ENCODE results near the gene SREK1.

GRCh38 chr5:66180282-66181155 lies 36.4 kb downstream of the SREK1 start:
- TF ChIP-seq REST (IDR thresholded peaks at IDR 0.05; ENCODE audit: low read depth) (no peak), FOSL1 (IDR thresholded peaks at IDR 0.05; ENCODE audit: low read depth) (no peak), EGR1 (IDR thresholded peaks at IDR 0.05; ENCODE audit: low read depth) (no peak), RAD21 (IDR thresholded peaks at IDR 0.05; ENCODE audit: low read depth) (no peak), CTCF (IDR thresholded peaks at IDR 0.05 in 2 of 3, conservative IDR thresholded peaks at IDR 0.05 in 1 of 3; ENCODE audit: borderline replicate concordance in 1 of 3, insufficient read depth in 1 of 3, low read depth in 2 of 3, low read length in 2 of 3) (no peak), POLR2A (IDR thresholded peaks at IDR 0.05; ENCODE audit: borderline replicate concordance, extremely low read depth, insufficient read depth, insufficient read length) (no peak), ZNF274 (IDR thresholded peaks at IDR 0.05; ENCODE audit: low read depth, low read length) (no peak), POLR2AphosphoS5 (IDR thresholded peaks at IDR 0.05; ENCODE audit: low read depth, low read length) (no peak), CEBPB (IDR thresholded peaks at IDR 0.05; ENCODE audit: low read depth) (no peak), YY1 (IDR thresholded peaks at IDR 0.05; ENCODE audit: extremely low read depth, insufficient replicate concordance, low read depth, low read length) (no peak)
- TF ChIP-seq, protein P1, sequence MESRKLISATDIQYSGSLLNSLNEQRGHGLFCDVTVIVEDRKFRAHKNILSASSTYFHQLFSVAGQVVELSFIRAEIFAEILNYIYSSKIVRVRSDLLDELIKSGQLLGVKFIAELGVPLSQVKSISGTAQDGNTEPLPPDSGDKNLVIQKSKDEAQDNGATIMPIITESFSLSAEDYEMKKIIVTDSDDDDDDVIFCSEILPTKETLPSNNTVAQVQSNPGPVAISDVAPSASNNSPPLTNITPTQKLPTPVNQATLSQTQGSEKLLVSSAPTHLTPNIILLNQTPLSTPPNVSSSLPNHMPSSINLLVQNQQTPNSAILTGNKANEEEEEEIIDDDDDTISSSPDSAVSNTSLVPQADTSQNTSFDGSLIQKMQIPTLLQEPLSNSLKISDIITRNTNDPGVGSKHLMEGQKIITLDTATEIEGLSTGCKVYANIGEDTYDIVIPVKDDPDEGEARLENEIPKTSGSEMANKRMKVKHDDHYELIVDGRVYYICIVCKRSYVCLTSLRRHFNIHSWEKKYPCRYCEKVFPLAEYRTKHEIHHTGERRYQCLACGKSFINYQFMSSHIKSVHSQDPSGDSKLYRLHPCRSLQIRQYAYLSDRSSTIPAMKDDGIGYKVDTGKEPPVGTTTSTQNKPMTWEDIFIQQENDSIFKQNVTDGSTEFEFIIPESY (IDR thresholded peaks at IDR 0.05; ENCODE audit: extremely low read depth, insufficient replicate concordance, low read length) = no peak
